K562 (cell line): Measurements from ENCODE around the gene UTP4. TPM values are rescaled to one million over a fixed set of nuclear protein-coding genes. Genes with fewer than 3 reads are reported as not detected.

Experiments used
- ARID1B ChIP-seq: fragments of 450-650 bp; IDR thresholded peaks from 2 replicates; pipeline ENCODE4 v1.6.1; 2016; ENCODE audit warnings: antibody characterized with exemption, mild to moderate bottlenecking, inconsistent platforms
- CBX2 ChIP-seq: fragments of 200-600 bp; sonication (generic); IDR thresholded peaks from one replicate; pipeline ENCODE4 v1.6.1; 2012; ENCODE audit warnings: mild to moderate bottlenecking, low read length, inconsistent platforms; ENCODE audit not compliant: insufficient read depth, poor library complexity, severe bottlenecking
- CHD2 ChIP-seq: IDR thresholded peaks from 2 replicates; pipeline ENCODE4 v1.6.1; 2011; ENCODE audit warnings: low read depth, low read length
- CHD4 ChIP-seq: fragments of 200-600 bp; sonication (generic); IDR thresholded peaks from 3 replicates; pipeline ENCODE4 v1.6.1; 2012; ENCODE audit warnings: low read depth, mild to moderate bottlenecking, mixed read lengths, low read length, inconsistent platforms; ENCODE audit not compliant: insufficient read depth, insufficient replicate concordance, poor library complexity, severe bottlenecking
- EGR1 ChIP-seq: fragments of 450-650 bp; conservative IDR thresholded peaks from 2 replicates; pipeline ENCODE4 v1.6.1; 2017; ENCODE audit warnings: mild to moderate bottlenecking
- IRF1 ChIP-seq: sonication (generic); formaldehyde crosslinking; IDR thresholded peaks from 2 replicates; pipeline ENCODE4 v1.8.0; 2022; ENCODE audit warnings: missing genetic modification reagents, mild to moderate bottlenecking, borderline replicate concordance
- NFRKB ChIP-seq: fragments of 450-650 bp; IDR thresholded peaks from 2 replicates; pipeline ENCODE4 v1.6.1; 2016; ENCODE audit warnings: low read depth
- SMARCE1 ChIP-seq: fragments of 450-650 bp; IDR thresholded peaks from 2 replicates; pipeline ENCODE4 v1.7.1; 2016; ENCODE audit warnings: mild to moderate bottlenecking
- USF2 ChIP-seq: sonication (generic); formaldehyde crosslinking; IDR thresholded peaks from 2 replicates; pipeline ENCODE4 v1.5.0; 2020; ENCODE audit warnings: missing genetic modification reagents
- ZBTB40 ChIP-seq, 2 experiments: fragments of 450-650 bp in 1 of 2; sonication (generic) in 1 of 2; formaldehyde crosslinking in 1 of 2; IDR thresholded peaks; 2 replicates each; pipeline versions ENCODE4 v1.7.1 to v1.9.0; 2016 to 2022; ENCODE audit warnings: inconsistent platforms in 1 of 2, mild to moderate bottlenecking in 1 of 2, missing genetic modification reagents in 1 of 2
- ZNF274 ChIP-seq: IDR thresholded peaks from 2 replicates; pipeline ENCODE4 v1.6.1; 2011; ENCODE audit warnings: low read depth, mild to moderate bottlenecking, low read length, moderate library complexity, borderline replicate concordance
- ZNF444 ChIP-seq: fragments of 250-450 bp; sonication (Bioruptor Pico); IDR thresholded peaks from 2 replicates; pipeline ENCODE4 v1.4.0; 2020; ENCODE audit warnings: mild to moderate bottlenecking, moderate library complexity
- ZNF592 ChIP-seq: fragments of 450-650 bp; IDR thresholded peaks from 2 replicates; pipeline ENCODE4 v1.6.1; 2017; ENCODE audit warnings: antibody characterized with exemption, mild to moderate bottlenecking
- polyA plus RNA-seq, 8 experiments: library from polyadenylated mRNA; depleted of rRNA in 4 of 8; stranded (reverse) in 5 of 8; unstranded in 3 of 8; fragments of >200 nt; fragmentation: Nextera tagmentation in 2 of 8; fragmentation: Illumina TruSeq in 1 of 8; extraction: Ambion mirVana in 2 of 8; extraction: Trizol in 1 of 8; gene quantifications; 2 replicates each; pipeline versions ENCODE4 v1.2.1 to v1.2.3, GENCODE V29; 2011 to 2014; ENCODE audit warnings: inconsistent platforms in 1 of 8, missing spikeins in 1 of 8
- total RNA-seq, 7 experiments: library from RNA; depleted of rRNA in 6 of 7; stranded (reverse); fragments of >200 nt in 6 of 7; fragmentation: Illumina TruSeq in 2 of 7; extraction: Trizol in 2 of 7; gene quantifications; 2 replicates each; pipeline versions ENCODE4 v1.2.1 to v1.2.3, GENCODE V29; 2011 to 2021; ENCODE audit warnings: low replicate concordance in 1 of 7

The UTP4 gene
- total and polyA plus RNA-seq, 9 of the 15 experiments (the other 6 are each of a cell fraction or from before 2014, with no cell fraction given) = 46.1 to 203 (median 145) TPM

GRCh38 chr16:69217433-69217832 lies 85.0 kb downstream of the UTP4 start (continued):
- TF ChIP-seq CHD2 (no peak), IRF1 (no peak), ZNF274 (no peak), USF2 (CRISPR knock-in tag) (no peak), ZNF592 (no peak), NFRKB (no peak), ZBTB40 (IDR thresholded peaks at IDR 0.05) (no peak), ZBTB40 (CRISPR knock-in tag; IDR thresholded peaks at IDR 0.05) (no peak), EGR1 (no peak), SMARCE1 (peak; percentile 92), ARID1B (peak; percentile 89), ZNF444 (CRISPR knock-in tag) (no peak), CHD4 (no peak), CBX2 (no peak)
